ENCODE data around the gene TTC34.
"Not testable (repeated sequence)": the region's sequence is repeated elsewhere in the genome, so short reads cannot be mapped to it uniquely, and the experiment has no call there.

TTC34 gene

GRCh38 chr1:2659806-2660205 is 141.7 kb downstream of the TTC34 start:
- DNase-seq (ENCODE audit: low read depth), result not testable (repeated sequence)

GRCh38 chr1:2657909-2658308 is 143.6 kb downstream of the TTC34 start:
- H3K4me3 ChIP-seq (ENCODE audit: low read length); DNase-seq (ENCODE audit: low read depth): not testable (repeated sequence)

More at GRCh38 chr1:2659806-2660205, 141.7 kb downstream of the TTC34 start:
- H3K4me3 ChIP-seq (ENCODE audit: low read length), result not testable (repeated sequence)

- H3K4me3 ChIP-seq (ENCODE audit: low read length); DNase-seq (ENCODE audit: low read depth): not testable (repeated sequence)
Observed at GRCh38 chr1:2657124-2657523, 144.4 kb downstream of the TTC34 start.

- DNase-seq (ENCODE audit: low read depth); H3K4me3 ChIP-seq (ENCODE audit: low read length): not testable (repeated sequence)
Observed at GRCh38 chr1:2655598-2656434, 145.7 kb downstream of the TTC34 start.

- not testable (repeated sequence) for DNase-seq (ENCODE audit: low read depth); H3K4me3 ChIP-seq (ENCODE audit: low read length)
Observed at GRCh38 chr1:2654443-2654948, 147.0 kb downstream of the TTC34 start.

GRCh38 chr1:2653741-2654442 is 147.6 kb downstream of the TTC34 start:
- not testable (repeated sequence) for DNase-seq (ENCODE audit: low read depth)

GRCh38 chr1:2652926-2653571 is 148.4 kb downstream of the TTC34 start:
- not testable (repeated sequence) for DNase-seq (ENCODE audit: low read depth); H3K4me3 ChIP-seq (ENCODE audit: low read length)

More at GRCh38 chr1:2653741-2654442, 147.6 kb downstream of the TTC34 start:
- not testable (repeated sequence) for H3K4me3 ChIP-seq (ENCODE audit: low read length)

GRCh38 chr1:2652152-2652925 is 149.2 kb downstream of the TTC34 start:
- DNase-seq (ENCODE audit: low read depth); H3K4me3 ChIP-seq (ENCODE audit: low read length): not testable (repeated sequence)

- H3K4me3 ChIP-seq (ENCODE audit: low read length), result no peak overlapping the region
- DNase-seq (ENCODE audit: low read depth), result no peak
- no peak for TF ChIP-seq CTCF (conservative IDR thresholded peaks at IDR 0.05; ENCODE audit: low read depth, low read length)
Observed at GRCh38 chr1:2650967-2651645, 150.4 kb downstream of the TTC34 start.

GRCh38 chr1:2646837-2647236 is 154.7 kb downstream of the TTC34 start:
- no peak for TF ChIP-seq CTCF (conservative IDR thresholded peaks at IDR 0.05; ENCODE audit: low read depth, low read length)
- DNase-seq (ENCODE audit: low read depth), result no peak
- H3K4me3 ChIP-seq (ENCODE audit: low read length), result no peak overlapping the region

All from retinal pigment epithelial cell (primary cell).